Fibroblast of lung (primary cell): Measurements from ENCODE around the gene KCNK6.

Experiments
- EZH2 ChIP-seq: IDR thresholded peaks from 2 replicates; pipeline ENCODE4 v1.5.1; 2012; ENCODE audit warnings: low read length, control low read depth, mild to moderate bottlenecking; ENCODE audit errors: missing control alignments
- TF ChIP-seq, protein P1 (sequence below), 2 donors: IDR thresholded peaks in 1 of 2; conservative IDR thresholded peaks in 1 of 2; 1 replicate in 1 of 2; 2 replicates in 1 of 2; pipeline ENCODE4 v1.5.1; 2011 to 2012; ENCODE audit warnings: low read length in 2 of 2, control low read depth in 1 of 2, inconsistent platforms in 1 of 2, low read depth in 1 of 2, mild to moderate bottlenecking in 1 of 2

DNA sequence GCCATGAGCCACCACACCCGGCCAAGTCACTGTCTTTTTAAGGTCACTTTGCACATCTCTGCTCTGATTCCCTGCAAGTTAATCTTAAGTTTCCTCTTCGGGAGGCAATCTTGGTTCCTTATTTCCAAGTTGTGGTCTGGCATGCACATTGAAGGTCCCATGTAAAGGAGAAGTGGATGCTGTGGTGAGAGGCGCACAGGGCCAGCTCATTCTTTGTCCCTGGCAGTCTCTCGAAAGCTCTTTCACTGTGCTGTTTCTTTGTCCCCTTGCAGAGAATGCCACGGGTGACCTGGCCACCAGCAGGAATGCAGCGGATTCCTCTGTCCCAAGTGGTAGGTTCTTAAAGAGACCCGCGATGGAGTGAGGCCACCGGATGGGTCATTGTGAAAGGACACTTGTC, 32.0 kb upstream of the KCNK6 start:
- TF ChIP-seq, protein P1, sequence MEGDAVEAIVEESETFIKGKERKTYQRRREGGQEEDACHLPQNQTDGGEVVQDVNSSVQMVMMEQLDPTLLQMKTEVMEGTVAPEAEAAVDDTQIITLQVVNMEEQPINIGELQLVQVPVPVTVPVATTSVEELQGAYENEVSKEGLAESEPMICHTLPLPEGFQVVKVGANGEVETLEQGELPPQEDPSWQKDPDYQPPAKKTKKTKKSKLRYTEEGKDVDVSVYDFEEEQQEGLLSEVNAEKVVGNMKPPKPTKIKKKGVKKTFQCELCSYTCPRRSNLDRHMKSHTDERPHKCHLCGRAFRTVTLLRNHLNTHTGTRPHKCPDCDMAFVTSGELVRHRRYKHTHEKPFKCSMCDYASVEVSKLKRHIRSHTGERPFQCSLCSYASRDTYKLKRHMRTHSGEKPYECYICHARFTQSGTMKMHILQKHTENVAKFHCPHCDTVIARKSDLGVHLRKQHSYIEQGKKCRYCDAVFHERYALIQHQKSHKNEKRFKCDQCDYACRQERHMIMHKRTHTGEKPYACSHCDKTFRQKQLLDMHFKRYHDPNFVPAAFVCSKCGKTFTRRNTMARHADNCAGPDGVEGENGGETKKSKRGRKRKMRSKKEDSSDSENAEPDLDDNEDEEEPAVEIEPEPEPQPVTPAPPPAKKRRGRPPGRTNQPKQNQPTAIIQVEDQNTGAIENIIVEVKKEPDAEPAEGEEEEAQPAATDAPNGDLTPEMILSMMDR (conservative IDR thresholded peaks at IDR 0.05 in 1 of 2, IDR thresholded peaks at IDR 0.05 in 1 of 2; ENCODE audit: low read depth in 1 of 2, low read length in 2 of 2), result no peak
- no peak for TF ChIP-seq EZH2
